ENCODE measurements around the gene IGLL1. TPM values are rescaled to one million over a fixed set of nuclear protein-coding genes. Genes with fewer than 3 reads are reported as not detected.
"Not testable (repeated sequence)": the region's sequence is repeated elsewhere in the genome, so short reads cannot be mapped to it uniquely, and the experiment has no call there.

IGLL1 gene
- total RNA-seq, 1 donor = not detected

- no peak overlapping the region for H3K4me3 ChIP-seq (ENCODE audit: low read depth, low read length)
- no peak for DNase-seq (ENCODE audit: low read depth)
- TF ChIP-seq, protein P1, sequence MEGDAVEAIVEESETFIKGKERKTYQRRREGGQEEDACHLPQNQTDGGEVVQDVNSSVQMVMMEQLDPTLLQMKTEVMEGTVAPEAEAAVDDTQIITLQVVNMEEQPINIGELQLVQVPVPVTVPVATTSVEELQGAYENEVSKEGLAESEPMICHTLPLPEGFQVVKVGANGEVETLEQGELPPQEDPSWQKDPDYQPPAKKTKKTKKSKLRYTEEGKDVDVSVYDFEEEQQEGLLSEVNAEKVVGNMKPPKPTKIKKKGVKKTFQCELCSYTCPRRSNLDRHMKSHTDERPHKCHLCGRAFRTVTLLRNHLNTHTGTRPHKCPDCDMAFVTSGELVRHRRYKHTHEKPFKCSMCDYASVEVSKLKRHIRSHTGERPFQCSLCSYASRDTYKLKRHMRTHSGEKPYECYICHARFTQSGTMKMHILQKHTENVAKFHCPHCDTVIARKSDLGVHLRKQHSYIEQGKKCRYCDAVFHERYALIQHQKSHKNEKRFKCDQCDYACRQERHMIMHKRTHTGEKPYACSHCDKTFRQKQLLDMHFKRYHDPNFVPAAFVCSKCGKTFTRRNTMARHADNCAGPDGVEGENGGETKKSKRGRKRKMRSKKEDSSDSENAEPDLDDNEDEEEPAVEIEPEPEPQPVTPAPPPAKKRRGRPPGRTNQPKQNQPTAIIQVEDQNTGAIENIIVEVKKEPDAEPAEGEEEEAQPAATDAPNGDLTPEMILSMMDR (IDR thresholded peaks at IDR 0.05; ENCODE audit: insufficient read depth, low read length) = no peak
Observed at GRCh38 chr22:23598805-23599518, 18.9 kb upstream of the IGLL1 start.

- H3K4me3 ChIP-seq (ENCODE audit: low read depth, low read length); DNase-seq (ENCODE audit: low read depth): not testable (repeated sequence)
Observed at GRCh38 chr22:23597576-23598268, 17.6 kb upstream of the IGLL1 start.

DNA sequence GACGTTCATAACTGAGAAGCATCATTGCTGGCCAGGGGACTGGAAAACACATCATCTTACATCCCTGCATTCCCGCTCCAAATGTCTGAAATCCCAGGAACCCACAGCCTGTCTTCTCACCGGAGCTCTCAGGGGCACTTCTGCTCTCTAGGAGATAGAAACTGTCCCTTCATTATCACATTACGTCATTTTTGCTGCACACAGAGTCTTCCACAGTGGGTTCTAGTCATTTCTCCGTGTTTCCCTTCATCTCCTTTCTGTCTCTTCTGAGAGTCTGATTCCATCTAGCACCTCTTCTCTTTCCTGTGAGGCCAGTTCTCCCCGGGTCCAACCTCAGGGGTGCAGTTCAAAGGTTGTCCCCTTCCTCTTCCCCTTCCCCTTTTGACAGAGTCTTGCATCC is 15.8 kb upstream of the IGLL1 start:
- not testable (repeated sequence) for H3K4me3 ChIP-seq (ENCODE audit: low read depth, low read length); DNase-seq (ENCODE audit: low read depth)

DNA sequence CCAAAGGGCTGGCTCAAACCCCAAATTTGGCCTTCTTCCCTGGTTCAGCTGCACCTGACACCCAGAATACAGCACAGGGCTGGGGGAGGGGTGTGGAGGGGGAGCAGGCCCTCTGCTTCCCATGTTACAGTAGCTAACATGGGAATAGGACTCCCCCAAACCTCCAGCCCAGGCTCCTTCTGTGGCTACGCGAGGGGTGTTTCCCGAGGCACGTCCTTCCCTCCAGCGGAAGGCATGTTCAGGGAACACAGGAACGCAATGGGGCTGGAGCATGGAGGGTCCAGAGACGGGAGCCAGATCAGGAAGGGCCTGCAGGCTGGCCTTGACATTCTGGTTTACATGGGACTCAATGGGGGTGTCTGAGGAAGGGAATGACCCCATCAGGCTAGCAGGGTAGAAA is 11.8 kb upstream of the IGLL1 start:
- H3K4me3 ChIP-seq (ENCODE audit: low read depth, low read length) = no peak overlapping the region
- TF ChIP-seq, protein P1 (IDR thresholded peaks at IDR 0.05; ENCODE audit: insufficient read depth, low read length) = no peak
- no peak for DNase-seq (ENCODE audit: low read depth)

DNA sequence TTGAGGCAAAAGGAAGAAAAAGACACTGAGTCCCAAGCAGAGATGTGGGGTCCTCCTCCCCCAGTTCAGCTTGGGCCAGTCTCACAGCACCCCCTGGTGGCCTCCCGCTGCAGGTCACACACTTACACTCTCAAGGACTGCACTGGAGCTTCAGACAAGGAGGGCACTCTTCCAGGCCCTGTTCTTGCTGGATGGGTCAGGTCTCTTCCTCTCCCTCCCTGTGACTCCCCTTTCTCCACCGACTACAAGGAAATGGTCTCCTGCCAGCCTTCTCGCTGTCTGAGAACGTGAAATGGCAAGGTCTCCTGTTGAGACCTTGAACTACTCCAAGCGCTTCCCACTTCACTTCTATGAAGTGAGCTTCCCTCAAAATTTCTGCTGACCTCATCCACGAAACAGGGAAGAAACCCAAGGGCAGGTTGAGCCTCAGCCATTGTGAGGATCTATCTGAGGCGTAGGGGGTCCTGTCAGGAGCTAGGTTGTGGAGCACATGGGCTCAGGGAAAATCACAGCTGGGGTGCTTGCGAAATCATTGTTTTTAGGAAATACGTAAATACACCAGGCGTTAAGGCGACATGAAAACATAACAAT is 11.2 kb upstream of the IGLL1 start:
- TF ChIP-seq, protein P1 (IDR thresholded peaks at IDR 0.05; ENCODE audit: insufficient read depth, low read length) = peak; percentile 89
- DNase-seq (ENCODE audit: low read depth) = peak; percentile 55
- H3K4me3 ChIP-seq (ENCODE audit: low read depth, low read length) = no peak overlapping the region

- TF ChIP-seq, protein P1 (IDR thresholded peaks at IDR 0.05; ENCODE audit: insufficient read depth, low read length) = no peak
- no peak for DNase-seq (ENCODE audit: low read depth)
Observed at GRCh38 chr22:23583836-23584235, 3.7 kb upstream of the IGLL1 start.

GRCh38 chr22:23583153-23583552 is 3.1 kb upstream of the IGLL1 start:
- no peak overlapping the region for H3K4me3 ChIP-seq (ENCODE audit: low read depth, low read length)
- DNase-seq (ENCODE audit: low read depth) = no peak
- TF ChIP-seq, protein P1 (IDR thresholded peaks at IDR 0.05; ENCODE audit: insufficient read depth, low read length) = no peak

More at GRCh38 chr22:23583836-23584235, 3.7 kb upstream of the IGLL1 start:
- no peak overlapping the region for H3K4me3 ChIP-seq (ENCODE audit: low read depth, low read length)

Measured in fibroblast of the aortic adventitia (primary cell).